Measurements from ENCODE around the gene DLG3.
A peak's percentile ranks its signal among the peaks of the same experiment; 100 is the strongest.

Gene DLG3

GRCh38 chrX:70453024-70453618 lies 8.5 kb downstream of the DLG3 start:
- Histone ChIP-seq H3K27me3 (ENCODE audit: insufficient read depth, low read length, poor library complexity) (no peaks in the 10 kb centered on the region), H3K4me1 (ENCODE audit: insufficient read depth, low read length) (no peaks in the 10 kb centered on the region), H3K9me3 (ENCODE audit: insufficient read depth, low read length, severe bottlenecking) (no peaks in the 10 kb centered on the region), H4K20me1 (ENCODE audit: insufficient read depth, low read length) (no peaks in the 10 kb centered on the region), H3K9ac (ENCODE audit: low read depth, low read length) (no peak overlapping the region), H3K27ac (ENCODE audit: low read length) (no peak overlapping the region), H3K4me2 (ENCODE audit: insufficient read depth, low read length) (no peak overlapping the region), H3K4me3 (ENCODE audit: low read depth in 1 of 2, low read length in 2 of 2) (no peak overlapping the region), H3K36me3 (ENCODE audit: insufficient read depth, low read length) (no peaks in the 10 kb centered on the region), H2AFZ (ENCODE audit: low read depth, low read length) (no peak overlapping the region), H3K79me2 (ENCODE audit: insufficient read depth, low read length) (no peaks in the 10 kb centered on the region)
- TF ChIP-seq CTCF (IDR thresholded peaks at IDR 0.05; ENCODE audit: borderline replicate concordance, extremely low read depth, low read length, poor library complexity, severe bottlenecking) (no peak), EZH2 (IDR thresholded peaks at IDR 0.05; ENCODE audit: borderline replicate concordance, low read depth, low read length, severe bottlenecking) (no peak)
- DNase-seq, result no peak
- ATAC-seq (ENCODE audit: insufficient read depth, low read depth), result no peak

- Histone ChIP-seq H3K4me1 (ENCODE audit: insufficient read depth, low read length) (no peaks in the 10 kb centered on the region), H3K9me3 (ENCODE audit: insufficient read depth, low read length, severe bottlenecking) (no peaks in the 10 kb centered on the region), H3K27ac (ENCODE audit: low read length) (no peak overlapping the region), H3K27me3 (ENCODE audit: insufficient read depth, low read length, poor library complexity) (no peaks in the 10 kb centered on the region), H3K79me2 (ENCODE audit: insufficient read depth, low read length) (no peaks in the 10 kb centered on the region), H3K4me3 (ENCODE audit: low read depth in 1 of 2, low read length in 2 of 2) (no peak overlapping the region), H4K20me1 (ENCODE audit: insufficient read depth, low read length) (no peaks in the 10 kb centered on the region), H3K9ac (ENCODE audit: low read depth, low read length) (no peak overlapping the region), H2AFZ (ENCODE audit: low read depth, low read length) (no peak overlapping the region), H3K36me3 (ENCODE audit: insufficient read depth, low read length) (no peaks in the 10 kb centered on the region), H3K4me2 (ENCODE audit: insufficient read depth, low read length) (no peak overlapping the region)
- DNase-seq, result peak; percentile 46
- peak; percentile 70 for ATAC-seq (ENCODE audit: insufficient read depth, low read depth)
- no peak for TF ChIP-seq EZH2 (IDR thresholded peaks at IDR 0.05; ENCODE audit: borderline replicate concordance, low read depth, low read length, severe bottlenecking)
- TF ChIP-seq CTCF (IDR thresholded peaks at IDR 0.05; ENCODE audit: borderline replicate concordance, extremely low read depth, low read length, poor library complexity, severe bottlenecking), result peak; percentile 77
These were observed 10.1 kb downstream of the DLG3 start for GRCh38 chrX:70454441-70455365.

GRCh38 chrX:70455366-70456202 lies 10.9 kb downstream of the DLG3 start:
- Histone ChIP-seq H2AFZ (ENCODE audit: low read depth, low read length) (no peak overlapping the region), H3K27me3 (ENCODE audit: insufficient read depth, low read length, poor library complexity) (no peaks in the 10 kb centered on the region), H3K4me3 (ENCODE audit: low read depth in 1 of 2, low read length in 2 of 2) (no peak overlapping the region), H3K9me3 (ENCODE audit: insufficient read depth, low read length, severe bottlenecking) (no peaks in the 10 kb centered on the region), H3K27ac (ENCODE audit: low read length) (no peak overlapping the region), H3K9ac (ENCODE audit: low read depth, low read length) (no peak overlapping the region), H3K4me2 (ENCODE audit: insufficient read depth, low read length) (no peak overlapping the region), H3K36me3 (ENCODE audit: insufficient read depth, low read length) (no peaks in the 10 kb centered on the region), H4K20me1 (ENCODE audit: insufficient read depth, low read length) (no peaks in the 10 kb centered on the region), H3K4me1 (ENCODE audit: insufficient read depth, low read length) (no peaks in the 10 kb centered on the region), H3K79me2 (ENCODE audit: insufficient read depth, low read length) (no peaks in the 10 kb centered on the region)
- no peak for ATAC-seq (ENCODE audit: insufficient read depth, low read depth)
- DNase-seq, result no peak
- TF ChIP-seq CTCF (IDR thresholded peaks at IDR 0.05; ENCODE audit: borderline replicate concordance, extremely low read depth, low read length, poor library complexity, severe bottlenecking), result no peak
- no peak for TF ChIP-seq EZH2 (IDR thresholded peaks at IDR 0.05; ENCODE audit: borderline replicate concordance, low read depth, low read length, severe bottlenecking)
